Osteocyte (in vitro differentiated cells): ENCODE measurements around the gene TMC5. TPM values are rescaled to one million over a fixed set of nuclear protein-coding genes. Genes with fewer than 3 reads are reported as not detected.

ENCODE experiments used
- DNase-seq: peaks from one replicate; pipeline ENCODE4 v3.0.0; 2021; ENCODE audit warnings: mixed read lengths; ENCODE audit not compliant: unreplicated experiment; ENCODE audit errors: extremely low spot score
- H3K27ac Mint-ChIP-seq: one replicate; pipeline ENCODE4 v1.8.0; 2021; ENCODE audit warnings: mild to moderate bottlenecking, mixed read lengths; ENCODE audit not compliant: unreplicated experiment
- H3K27me3 Mint-ChIP-seq: one replicate; pipeline ENCODE4 v1.8.0; 2021; ENCODE audit warnings: mixed read lengths; ENCODE audit not compliant: unreplicated experiment
- H3K36me3 Mint-ChIP-seq: one replicate; pipeline ENCODE4 v1.8.0; 2021; ENCODE audit warnings: mixed read lengths; ENCODE audit not compliant: unreplicated experiment
- H3K4me1 Mint-ChIP-seq: one replicate; pipeline ENCODE4 v1.8.0; 2021; ENCODE audit warnings: mixed read lengths; ENCODE audit not compliant: unreplicated experiment
- H3K4me3 Mint-ChIP-seq: one replicate; pipeline ENCODE4 v1.8.0; 2021; ENCODE audit warnings: mild to moderate bottlenecking, moderate library complexity, mixed read lengths; ENCODE audit not compliant: unreplicated experiment
- H3K9me3 Mint-ChIP-seq: one replicate; pipeline ENCODE4 v1.8.0; 2021; ENCODE audit warnings: mixed read lengths; ENCODE audit not compliant: unreplicated experiment
- total RNA-seq: library from RNA; stranded (reverse); gene quantifications from 2 replicates; pipeline ENCODE4 v1.2.1, GENCODE V29; 2021
- TF ChIP-seq, protein P1 (sequence below): fragments of 200-600 bp; sonication (generic); IDR thresholded peaks from 2 replicates; pipeline ENCODE4 v1.5.0; 2021; ENCODE audit warnings: antibody characterized with exemption, mild to moderate bottlenecking, moderate library complexity

The TMC5 gene
- total RNA-seq, 1 donor from 2014 or later: not detected

DNA sequence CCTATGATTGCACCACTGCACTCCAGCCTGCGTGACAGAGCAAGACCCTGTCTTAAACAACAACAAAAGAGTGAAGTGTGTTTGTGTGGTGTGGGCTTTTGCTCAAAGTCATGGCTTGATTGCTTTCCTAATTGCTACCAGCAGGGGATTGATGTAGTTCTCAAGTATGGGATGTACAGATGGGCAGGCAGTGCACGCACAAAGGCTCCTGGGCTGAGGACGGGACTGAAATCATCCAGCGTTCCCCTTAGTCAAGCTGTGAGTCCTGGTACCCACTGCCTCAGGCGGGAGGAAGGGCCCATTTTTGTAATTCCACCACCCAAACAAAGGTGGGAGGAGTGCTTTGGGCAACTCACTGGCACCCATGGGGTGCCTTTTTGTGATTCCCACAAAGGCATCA is 56.9 kb downstream of the TMC5 start:
- no peak overlapping the region for H3K4me3 Mint-ChIP-seq
- H3K4me1 Mint-ChIP-seq: no peaks in the 10 kb centered on the region
- H3K9me3 Mint-ChIP-seq: no peaks in the 10 kb centered on the region
- DNase-seq: no peak
- TF ChIP-seq, protein P1, sequence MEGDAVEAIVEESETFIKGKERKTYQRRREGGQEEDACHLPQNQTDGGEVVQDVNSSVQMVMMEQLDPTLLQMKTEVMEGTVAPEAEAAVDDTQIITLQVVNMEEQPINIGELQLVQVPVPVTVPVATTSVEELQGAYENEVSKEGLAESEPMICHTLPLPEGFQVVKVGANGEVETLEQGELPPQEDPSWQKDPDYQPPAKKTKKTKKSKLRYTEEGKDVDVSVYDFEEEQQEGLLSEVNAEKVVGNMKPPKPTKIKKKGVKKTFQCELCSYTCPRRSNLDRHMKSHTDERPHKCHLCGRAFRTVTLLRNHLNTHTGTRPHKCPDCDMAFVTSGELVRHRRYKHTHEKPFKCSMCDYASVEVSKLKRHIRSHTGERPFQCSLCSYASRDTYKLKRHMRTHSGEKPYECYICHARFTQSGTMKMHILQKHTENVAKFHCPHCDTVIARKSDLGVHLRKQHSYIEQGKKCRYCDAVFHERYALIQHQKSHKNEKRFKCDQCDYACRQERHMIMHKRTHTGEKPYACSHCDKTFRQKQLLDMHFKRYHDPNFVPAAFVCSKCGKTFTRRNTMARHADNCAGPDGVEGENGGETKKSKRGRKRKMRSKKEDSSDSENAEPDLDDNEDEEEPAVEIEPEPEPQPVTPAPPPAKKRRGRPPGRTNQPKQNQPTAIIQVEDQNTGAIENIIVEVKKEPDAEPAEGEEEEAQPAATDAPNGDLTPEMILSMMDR: no peak
- no peaks in the 10 kb centered on the region for H3K36me3 Mint-ChIP-seq
- no peak overlapping the region for H3K27ac Mint-ChIP-seq
- H3K27me3 Mint-ChIP-seq: no peaks in the 10 kb centered on the region

DNA sequence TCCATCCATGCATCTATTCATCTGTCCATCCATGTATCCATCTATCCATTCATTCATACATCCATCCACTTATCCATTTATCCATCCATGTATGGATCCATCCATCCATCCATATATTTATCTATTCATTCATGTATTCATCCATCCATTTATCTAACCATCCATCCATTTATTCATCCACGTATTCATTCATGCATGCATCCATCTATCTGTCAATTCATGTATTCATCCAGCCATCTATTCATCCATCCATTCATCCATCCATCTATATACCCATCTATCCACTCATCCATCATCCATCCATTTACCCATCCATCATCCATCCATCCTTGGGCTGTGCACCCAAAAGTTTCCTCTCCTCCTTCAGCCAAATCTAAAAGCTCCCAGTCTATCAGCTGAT is 60.8 kb downstream of the TMC5 start:
- Mint-ChIP-seq H3K4me3 (no peak overlapping the region), H3K9me3 (no peaks in the 10 kb centered on the region), H3K36me3 (no peaks in the 10 kb centered on the region)

DNA sequence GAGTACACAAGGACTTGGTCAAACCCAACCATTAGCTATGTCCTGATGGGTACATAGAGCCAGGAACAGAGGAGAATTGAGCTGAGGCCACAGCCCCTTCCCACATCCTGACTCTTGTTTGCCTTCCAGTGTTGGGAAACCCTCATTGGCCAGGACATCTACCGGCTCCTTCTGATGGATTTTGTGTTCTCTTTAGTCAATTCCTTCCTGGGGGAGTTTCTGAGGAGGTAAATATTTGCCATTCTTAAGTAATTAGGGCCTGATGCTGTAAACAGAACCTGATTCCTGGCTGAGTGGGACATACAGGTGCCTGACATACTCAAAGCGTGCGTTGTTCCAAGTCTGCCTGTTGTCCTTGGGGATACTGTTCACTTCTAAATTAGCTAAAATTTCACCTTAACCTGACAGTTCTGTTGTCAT is 61.6 kb downstream of the TMC5 start:
- H3K36me3 Mint-ChIP-seq: no peaks in the 10 kb centered on the region
- DNase-seq: no peak
- H3K4me3 Mint-ChIP-seq: no peak overlapping the region
- H3K4me1 Mint-ChIP-seq: no peaks in the 10 kb centered on the region
- no peaks in the 10 kb centered on the region for H3K9me3 Mint-ChIP-seq
- no peak overlapping the region for H3K27ac Mint-ChIP-seq
- TF ChIP-seq, protein P1: no peak
- no peaks in the 10 kb centered on the region for H3K27me3 Mint-ChIP-seq

More for the DNA sequence above, 60.8 kb downstream of the TMC5 start:
- Mint-ChIP-seq H3K27me3 (no peaks in the 10 kb centered on the region), H3K27ac (no peak overlapping the region), H3K4me1 (no peaks in the 10 kb centered on the region)
- DNase-seq: no peak
- TF ChIP-seq, protein P1: no peak

DNA sequence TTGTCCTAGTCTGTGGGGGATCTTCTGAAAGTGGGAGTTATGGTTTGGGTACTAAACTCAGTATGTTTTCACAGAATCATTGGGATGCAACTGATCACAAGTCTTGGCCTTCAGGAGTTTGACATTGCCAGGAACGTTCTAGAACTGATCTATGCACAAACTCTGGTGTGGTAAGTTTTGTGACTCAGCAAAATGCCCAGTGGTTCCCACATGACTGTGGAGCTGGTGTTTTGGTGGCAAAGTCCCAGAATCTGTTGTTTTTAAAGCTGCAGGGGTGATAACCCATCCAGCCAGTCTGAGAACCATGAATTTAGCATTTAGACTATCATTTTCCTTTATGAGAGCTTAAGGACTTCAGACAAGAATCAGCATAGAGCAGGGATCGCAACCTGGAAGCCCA is 63.6 kb downstream of the TMC5 start:
- Mint-ChIP-seq H3K9me3 (no peaks in the 10 kb centered on the region), H3K36me3 (no peaks in the 10 kb centered on the region), H3K4me3 (no peak overlapping the region), H3K27ac (no peak overlapping the region), H3K27me3 (peaks cover 2% of the 10 kb centered on the region), H3K4me1 (no peaks in the 10 kb centered on the region)
- TF ChIP-seq, protein P1: no peak
- no peak for DNase-seq

DNA sequence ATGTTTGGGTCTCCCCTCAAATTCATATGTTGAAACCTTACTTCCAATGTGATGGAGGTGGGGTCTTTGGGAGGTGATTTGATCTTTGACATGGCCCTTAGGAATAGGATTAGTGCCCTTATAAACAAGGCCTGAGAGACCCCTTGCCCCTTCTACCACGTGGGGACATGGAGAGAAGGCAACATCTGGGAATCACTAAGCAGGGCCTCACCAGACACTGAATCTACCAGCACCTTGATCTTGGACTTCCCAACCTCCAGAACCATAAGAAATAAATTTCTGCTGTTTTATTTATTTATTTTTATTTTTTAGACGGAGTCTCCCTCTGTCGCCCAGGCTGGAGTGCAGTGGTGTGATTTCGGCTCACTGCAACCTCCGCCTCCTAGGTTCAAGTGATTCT is 64.1 kb downstream of the TMC5 start:
- TF ChIP-seq, protein P1: no peak
- DNase-seq: no peak
- Mint-ChIP-seq H3K36me3 (no peaks in the 10 kb centered on the region), H3K4me1 (no peaks in the 10 kb centered on the region), H3K9me3 (no peaks in the 10 kb centered on the region), H3K27ac (no peak overlapping the region), H3K4me3 (no peak overlapping the region), H3K27me3 (peaks cover 2% of the 10 kb centered on the region)
